ENCODE data around the gene MRGPRX1. TPM values are rescaled to one million over a fixed set of nuclear protein-coding genes. Genes with fewer than 3 reads are reported as not detected.
"Not testable (repeated sequence)": the region's sequence is repeated elsewhere in the genome, so short reads cannot be mapped to it uniquely, and the experiment has no call there.

Gene MRGPRX1
- total RNA-seq, 8 experiments from 2014 or later = 0.18 to 0.57 TPM; not detected in 6

GRCh38 chr11:18925426-18925825, 13.8 kb downstream of the MRGPRX1 start:
- not testable (repeated sequence) for H3K4me1 ChIP-seq (replicated peaks in 1 of 2); ATAC-seq (replicated peaks in 6 of 8); H3K27ac ChIP-seq; H3K4me3 ChIP-seq
- WGBS, 10 experiments = 0 to 77% (median 40%) methylated on average over 1 to 2 of the region's 2 CpGs; no CpG with 5 or more reads in 2 of the 10 experiments
- in situ Hi-C loops (cut with MboI; ENCODE audit: low pct_unique_long_range_greater_than_20kb in 2 of 9, low sequenced_read_pairs in 9 of 9, unreplicated experiment in 9 of 9) = loop anchor here in 1 of 9 experiments (25.0 kb wide), 1 partner anchor 88 kb away; no protein-coding TSS in a partner anchor

- in situ Hi-C loops (cut with MboI; ENCODE audit: low pct_unique_long_range_greater_than_20kb in 2 of 9, low sequenced_read_pairs in 9 of 9, unreplicated experiment in 9 of 9) = no loop called here
- Histone ChIP-seq H3K27ac (no peak overlapping the region), H3K4me1 (replicated peaks in 1 of 2) (no peaks in the 10 kb centered on the region), H3K4me3 (no peak overlapping the region)
- WGBS, 10 experiments = 0 to 75% (median 38%) methylated on average over 1 to 2 of the region's 2 CpGs; no CpG with 5 or more reads in 2 of the 10 experiments
- no peak for ATAC-seq (replicated peaks in 6 of 8)
Observed at GRCh38 chr11:18912883-18913282, 26.3 kb downstream of the MRGPRX1 start.

GRCh38 chr11:18907391-18907790, 31.8 kb downstream of the MRGPRX1 start:
- ATAC-seq (replicated peaks in 6 of 8) = no peak
- in situ Hi-C loops (cut with MboI; ENCODE audit: low pct_unique_long_range_greater_than_20kb in 2 of 9, low sequenced_read_pairs in 9 of 9, unreplicated experiment in 9 of 9) = no loop called here
- Histone ChIP-seq H3K4me3 (no peak overlapping the region), H3K4me1 (replicated peaks in 1 of 2) (no peaks in the 10 kb centered on the region), H3K27ac (no peak overlapping the region)
- 51 to 95% (median 89%) methylated on average over 2 to 3 of the region's 3 CpGs; no CpG with 5 or more reads in 2 of the 10 experiments for WGBS, 10 experiments

GRCh38 chr11:18900637-18901036, 38.6 kb downstream of the MRGPRX1 start:
- H3K4me1 ChIP-seq (replicated peaks in 1 of 2); H3K27ac ChIP-seq; in situ Hi-C loops (cut with MboI; ENCODE audit: low pct_unique_long_range_greater_than_20kb in 2 of 9, low sequenced_read_pairs in 9 of 9, unreplicated experiment in 9 of 9); ATAC-seq (replicated peaks in 6 of 8); H3K4me3 ChIP-seq: not testable (repeated sequence)
- WGBS, 10 experiments = 0 to 77% (median 53%) methylated on average over 1 to 6 of the region's 6 CpGs; no CpG with 5 or more reads in 3 of the 10 experiments

- in situ Hi-C loops (cut with MboI; ENCODE audit: low pct_unique_long_range_greater_than_20kb in 2 of 9, low sequenced_read_pairs in 9 of 9, unreplicated experiment in 9 of 9); H3K4me3 ChIP-seq; ATAC-seq (replicated peaks in 6 of 8); H3K27ac ChIP-seq; H3K4me1 ChIP-seq (replicated peaks in 1 of 2): not testable (repeated sequence)
- WGBS, 10 experiments = 0 to 100% (median 0%) methylated on average over 1 of the region's 4 CpGs; no CpG with 5 or more reads in 5 of the 10 experiments
Observed at GRCh38 chr11:18900151-18900611, 39.0 kb downstream of the MRGPRX1 start.

GRCh38 chr11:18891712-18892111, 47.5 kb downstream of the MRGPRX1 start:
- in situ Hi-C loops (cut with MboI; ENCODE audit: low pct_unique_long_range_greater_than_20kb in 2 of 9, low sequenced_read_pairs in 9 of 9, unreplicated experiment in 9 of 9) = not testable (repeated sequence)

GRCh38 chr11:18890615-18891014, 48.6 kb downstream of the MRGPRX1 start:
- in situ Hi-C loops (cut with MboI; ENCODE audit: low pct_unique_long_range_greater_than_20kb in 2 of 9, low sequenced_read_pairs in 9 of 9, unreplicated experiment in 9 of 9) = no loop called here
- WGBS, 10 experiments = 33 to 70% (median 49%) methylated on average over 1 of the region's 1 CpG; no CpG with 5 or more reads in 4 of the 10 experiments
- Histone ChIP-seq H3K4me3 (no peak overlapping the region), H3K4me1 (replicated peaks in 1 of 2) (no peaks in the 10 kb centered on the region), H3K27ac (no peak overlapping the region)
- ATAC-seq (replicated peaks in 6 of 8) = no peak

More at GRCh38 chr11:18891712-18892111, 47.5 kb downstream of the MRGPRX1 start:
- not testable (repeated sequence) for H3K27ac ChIP-seq; H3K4me1 ChIP-seq (replicated peaks in 1 of 2); ATAC-seq (replicated peaks in 6 of 8); H3K4me3 ChIP-seq
- 0 to 90% (median 59%) methylated on average over 1 to 2 of the region's 2 CpGs; no CpG with 5 or more reads in 4 of the 10 experiments for WGBS, 10 experiments

Other genes starting within 250 kb of the MRGPRX1 start
- gene TMEM86A, start 240.6 kb downstream of the MRGPRX1 start, total RNA-seq = 10 to 100 TPM in 3 of 8 experiments, 1 to 10 TPM in 5; 1.5 to 22.0 (median 4.0) TPM
- 1 to 10 TPM in 3 of 8 experiments, under 1 TPM in 5; 0.05 to 2.4 (median 0.86) TPM for gene IGSF22, start 213.2 kb downstream of the MRGPRX1 start, total RNA-seq
- 10 to 100 TPM in 3 of 8 experiments, 1 to 10 TPM in 2, under 1 TPM in 3; 0.15 to 22.2 (median 6.1) TPM for gene PTPN5, start 147.6 kb downstream of the MRGPRX1 start, total RNA-seq
- under 1 TPM in 1 of 8 experiments, not detected in 7; 0.38 TPM for gene MRGPRX2, start 121.3 kb upstream of the MRGPRX1 start, total RNA-seq
- gene ZDHHC13, start 177.8 kb upstream of the MRGPRX1 start, total RNA-seq = 10 to 100 TPM in 6 of 8 experiments, 1 to 10 TPM in 2; 7.5 to 22.3 (median 17.4) TPM